Activated CD4-positive, CD25-positive, alpha-beta regulatory T cell treated with anti-CD3 and anti-CD28 coated beads, Interleukin-2, amount 50 U/mL, for 16 hours (primary cell): Measurements from ENCODE around the gene NDUFC1.
"Not testable (repeated sequence)": the region's sequence is repeated elsewhere in the genome, so short reads cannot be mapped to it uniquely, and the experiment has no call there.

ENCODE experiments used
- DNase-seq: peaks from one replicate; pipeline ENCODE4 v3.0.0-alpha.2; 2020; ENCODE audit warnings: low read depth, low spot score

The NDUFC1 gene

GRCh38 chr4:139301821-139302611, at the start of gene NDUFC1:
Gene NDUFC1 (minus strand): TSS chr4:139302477. CDS start chr4:139295798, 6,679 bp downstream.
- DNase-seq: peak; percentile 41

- DNase-seq: no peak
Observed at GRCh38 chr4:139337612-139338011, 35.3 kb upstream of the NDUFC1 start.

- DNase-seq: no peak
Observed at GRCh38 chr4:139333046-139333445, 30.8 kb upstream of the NDUFC1 start.

GRCh38 chr4:139331185-139331584, 28.9 kb upstream of the NDUFC1 start:
- DNase-seq: no peak

- no peak for DNase-seq
Observed at GRCh38 chr4:139330283-139330682, 28.0 kb upstream of the NDUFC1 start.

- no peak for DNase-seq
Observed at GRCh38 chr4:139329665-139330200, 27.5 kb upstream of the NDUFC1 start.

- DNase-seq: no peak
Observed at GRCh38 chr4:139324620-139325019, 22.3 kb upstream of the NDUFC1 start.

- DNase-seq: not testable (repeated sequence)
Observed at GRCh38 chr4:139322541-139322940, 20.3 kb upstream of the NDUFC1 start.

- not testable (repeated sequence) for DNase-seq
Observed at GRCh38 chr4:139322070-139322469, 19.8 kb upstream of the NDUFC1 start.

GRCh38 chr4:139319571-139319970, 17.3 kb upstream of the NDUFC1 start:
- no peak for DNase-seq

- no peak for DNase-seq
Observed at GRCh38 chr4:139317635-139318034, 15.4 kb upstream of the NDUFC1 start.

GRCh38 chr4:139316733-139317132, 14.5 kb upstream of the NDUFC1 start:
- no peak for DNase-seq

GRCh38 chr4:139315221-139315675, 13.0 kb upstream of the NDUFC1 start:
- no peak for DNase-seq

- no peak for DNase-seq
Observed at GRCh38 chr4:139314047-139314800, 11.9 kb upstream of the NDUFC1 start.

- not testable (repeated sequence) for DNase-seq
Observed at GRCh38 chr4:139313414-139313813, 11.1 kb upstream of the NDUFC1 start.

- DNase-seq: no peak
Observed at GRCh38 chr4:139312552-139313332, 10.5 kb upstream of the NDUFC1 start.

- DNase-seq: no peak
Observed at GRCh38 chr4:139311909-139312308, 9.6 kb upstream of the NDUFC1 start.

GRCh38 chr4:139304920-139305319, 2.6 kb upstream of the NDUFC1 start:
- DNase-seq: no peak

GRCh38 chr4:139301113-139301820, 1.0 kb downstream of the NDUFC1 start, which contains the start of gene NAA15:
Gene NAA15 (plus strand): TSS chr4:139301505. CDS start chr4:139301778, 273 bp downstream.
- DNase-seq: peak; percentile 95

- no peak for DNase-seq
Observed at GRCh38 chr4:139300431-139301112, 1.7 kb downstream of the NDUFC1 start.
